Heart left ventricle (tissue), 13 donors: ENCODE measurements around the gene NUBP1.

Experiments
- CTCF ChIP-seq, 12 donors: fragments of 200-600 bp; sonication (generic) in 4 of 12; IDR thresholded peaks; one replicate each; pipeline versions ENCODE4 v1.5.0 to v1.8.0; 2018 to 2022; ENCODE audit warnings: antibody characterized with exemption in 12 of 12, mild to moderate bottlenecking in 5 of 12
- POLR2A ChIP-seq, 2 donors: fragments of 450-650 bp; IDR thresholded peaks; one replicate each; pipeline ENCODE4 v1.6.1; 2017; ENCODE audit warnings: antibody characterized with exemption in 2 of 2, mild to moderate bottlenecking in 2 of 2, moderate library complexity in 2 of 2
- donor health status: ischemic (EF 13 %, LVEDD 7.1; RV severe dilation, severe dysfunction).
- donor health status: DM: no; HTN: yes; CAD: no.
- donor health status: DM: no; HTN: no; CAD: no.
- donor health status: ischemic (EF 25% LVEDD 6.9; RV normal size, moderate dysfunction).
- donor health status: ischemic (EF 25% LVEDD 5.7; RV mildly dilated, moderate dysfunction).
- donor health status: ischemic (EF 35%, LVEDD 5.7; RV mildly dilated, moderate dysfunction).
- donor health status: nonischemic (EF 11% LVEDD 7.7; RV severe dilation, severe dysfunction).
- donor health status: DM: yes; HTN: yes; CAD: no.
- donor health status: PGD.
- donor health status: ischemic (EF 29% LVEDD 5.4; RV normal size, mild dysfunction).
- donor health status: nonischemic (EF 23%, LVEDD 6.1; RV moderate dilation, normal function).

- TF ChIP-seq POLR2A (IDR thresholded peaks at IDR 0.05) (no peak), CTCF (IDR thresholded peaks at IDR 0.05) (no peak)
Observed at GRCh38 chr16:10693889-10694288, 49.8 kb upstream of the NUBP1 start.
